Astrocyte (in vitro differentiated cells and primary cell): Measurements from ENCODE around the gene NDUFS7.

Experiments used
- CTCF ChIP-seq: IDR thresholded peaks from 2 replicates; pipeline ENCODE4 v1.5.1; 2011; ENCODE audit warnings: low read depth, mild to moderate bottlenecking, inconsistent platforms, low read length, moderate library complexity; ENCODE audit not compliant: insufficient read depth
- EZH2 ChIP-seq: IDR thresholded peaks from 2 replicates; pipeline ENCODE4 v1.6.1; 2012; ENCODE audit warnings: mild to moderate bottlenecking, low read length, inconsistent platforms; ENCODE audit not compliant: insufficient read depth

- TF ChIP-seq CTCF, result no peak
- no peak for TF ChIP-seq EZH2
Measured at GRCh38 chr19:1435378-1435989, 51.8 kb downstream of the NDUFS7 start.
